HG03139 (cell line): ENCODE data around the gene CPPED1.

Source experiments
- ATAC-seq: cut with Tn5 transposase; IDR thresholded peaks from one replicate; pipeline ENCODE4 v1.9.1; 2021; ENCODE audit not compliant: unreplicated experiment

Gene CPPED1

DNA sequence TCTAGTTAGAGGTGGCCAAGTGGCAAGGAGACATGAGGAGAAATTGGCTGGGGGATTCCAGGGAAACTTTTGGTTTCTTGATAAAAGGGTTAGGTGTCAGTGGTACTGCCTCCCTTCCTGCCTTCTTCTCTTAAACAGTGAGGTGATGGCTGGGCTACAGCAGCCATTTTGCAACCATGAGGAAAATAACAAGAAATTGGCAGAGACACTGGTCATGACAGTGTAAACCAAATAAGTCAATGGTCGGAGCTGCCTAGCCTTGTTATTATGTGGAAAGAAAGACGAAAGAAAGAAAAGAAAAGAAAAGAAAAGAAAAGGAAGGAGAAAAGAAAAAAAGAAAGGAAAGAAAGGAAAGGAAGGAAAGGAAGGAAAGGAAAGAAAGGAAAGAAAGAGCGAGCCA is 63.9 kb downstream of the CPPED1 start:
- ATAC-seq = no peak

DNA sequence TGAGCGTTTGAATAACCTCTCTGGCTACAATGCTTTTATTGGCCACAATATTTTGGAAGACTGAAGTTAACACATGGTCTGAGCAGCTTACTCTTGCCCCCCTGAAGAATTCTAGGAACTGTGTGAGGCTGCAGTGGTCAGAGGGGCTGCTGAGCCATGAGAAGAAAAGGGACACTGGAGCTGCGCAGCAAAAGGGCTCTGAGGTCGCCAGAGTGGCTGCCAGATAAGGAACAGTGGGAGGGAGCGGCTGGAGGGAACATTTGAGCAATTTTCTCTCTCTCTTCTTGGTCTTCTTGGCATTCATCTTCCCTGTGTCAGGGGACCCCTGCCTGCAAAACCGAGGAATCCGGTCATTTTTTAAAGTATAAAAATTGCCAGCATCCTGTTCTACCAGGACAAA is 66.1 kb downstream of the CPPED1 start:
- no peak for ATAC-seq

DNA sequence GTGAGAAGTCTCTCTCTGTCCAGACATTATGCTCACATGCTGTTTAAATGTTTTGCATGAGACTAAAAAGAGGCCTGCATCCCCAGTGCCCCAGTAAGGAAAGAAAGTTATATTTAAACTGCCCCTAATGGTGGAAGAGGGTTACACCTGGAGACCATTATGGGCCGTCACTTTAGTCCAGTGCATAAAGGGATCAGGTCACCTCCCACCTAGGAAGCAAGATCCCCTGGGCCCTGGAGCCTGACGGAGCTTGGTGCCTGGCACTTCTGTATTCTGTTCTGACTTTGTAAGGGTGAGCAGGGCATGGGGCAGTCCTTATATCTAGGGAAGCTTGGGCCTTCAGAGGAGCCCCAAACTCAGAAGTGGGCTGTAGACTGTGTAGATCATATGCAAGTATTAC is 67.9 kb downstream of the CPPED1 start:
- ATAC-seq = no peak

DNA sequence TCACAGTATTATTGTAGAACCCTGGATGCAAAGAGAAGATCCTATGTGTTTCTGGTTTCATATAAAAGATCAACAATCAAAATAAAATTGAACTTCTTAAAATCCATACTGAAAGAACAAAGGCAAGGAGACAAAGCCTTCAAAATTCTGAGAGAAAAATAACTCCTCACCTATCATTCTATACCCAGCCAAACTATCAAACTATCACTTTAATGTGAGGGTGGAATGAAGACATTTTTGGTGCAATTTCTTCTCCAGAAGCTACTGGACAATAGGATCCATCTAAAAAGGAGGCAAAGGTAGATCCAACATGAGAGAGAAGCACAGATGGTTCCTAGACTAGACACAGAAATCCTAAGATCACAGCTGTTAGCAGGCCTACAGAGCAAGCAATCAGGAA is 71.1 kb downstream of the CPPED1 start:
- ATAC-seq = no peak

DNA sequence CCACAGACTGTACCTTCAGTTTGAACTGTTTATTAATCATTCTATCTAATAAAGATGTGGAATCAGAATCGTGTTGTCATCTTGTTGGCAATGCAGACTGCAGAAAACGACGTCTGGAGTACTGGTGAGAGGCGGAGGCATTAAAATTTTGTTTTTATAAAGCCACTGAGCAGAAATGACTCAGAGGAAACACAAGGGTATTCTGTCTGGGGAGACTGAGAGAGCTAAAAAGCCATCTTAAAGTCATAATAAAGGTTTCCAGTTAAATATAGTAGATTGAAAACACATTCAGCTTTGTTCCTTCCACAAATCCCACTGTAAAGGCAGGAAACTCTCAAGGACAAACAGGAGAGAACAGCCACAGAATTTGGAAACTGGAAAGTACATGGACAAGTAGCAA is 74.2 kb downstream of the CPPED1 start:
- ATAC-seq = no peak

DNA sequence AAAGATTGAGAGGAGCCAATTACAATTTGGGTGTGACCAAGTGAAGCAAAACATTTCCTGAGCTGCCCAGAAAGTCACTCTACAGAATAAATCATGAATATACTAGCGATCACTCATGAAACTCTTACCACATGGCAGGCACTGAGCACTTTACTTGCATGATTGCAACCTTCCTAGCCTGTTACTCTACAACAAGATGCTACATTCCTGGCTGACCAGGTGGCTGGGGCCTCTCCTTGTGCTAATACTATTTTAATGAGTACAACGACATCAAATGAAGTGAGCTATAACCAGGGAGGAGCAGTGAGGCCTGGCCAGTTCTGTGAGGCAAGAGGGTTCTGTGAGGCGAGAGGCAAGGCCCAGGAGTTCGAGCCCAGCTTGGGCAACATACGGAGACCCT is 75.2 kb downstream of the CPPED1 start:
- ATAC-seq = no peak

DNA sequence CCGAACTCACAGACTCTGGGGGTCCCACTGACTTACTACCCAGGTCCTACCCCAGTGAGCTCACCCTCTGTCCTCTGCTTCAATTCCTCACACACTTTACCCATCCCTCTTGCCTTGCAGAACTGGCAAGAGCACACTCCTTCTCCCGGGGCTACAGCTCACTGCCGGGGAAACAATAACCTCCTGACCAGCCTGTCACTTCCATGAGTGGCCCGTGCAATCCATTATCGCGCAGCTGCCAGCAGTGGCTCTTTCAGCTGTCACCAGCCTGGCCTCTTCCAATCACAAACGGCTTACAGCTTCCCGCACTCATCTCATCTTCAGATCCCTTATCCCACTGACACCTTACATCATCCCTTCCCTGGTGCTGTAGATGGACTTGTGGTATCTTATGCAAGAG is 79.5 kb downstream of the CPPED1 start:
- ATAC-seq = no peak

DNA sequence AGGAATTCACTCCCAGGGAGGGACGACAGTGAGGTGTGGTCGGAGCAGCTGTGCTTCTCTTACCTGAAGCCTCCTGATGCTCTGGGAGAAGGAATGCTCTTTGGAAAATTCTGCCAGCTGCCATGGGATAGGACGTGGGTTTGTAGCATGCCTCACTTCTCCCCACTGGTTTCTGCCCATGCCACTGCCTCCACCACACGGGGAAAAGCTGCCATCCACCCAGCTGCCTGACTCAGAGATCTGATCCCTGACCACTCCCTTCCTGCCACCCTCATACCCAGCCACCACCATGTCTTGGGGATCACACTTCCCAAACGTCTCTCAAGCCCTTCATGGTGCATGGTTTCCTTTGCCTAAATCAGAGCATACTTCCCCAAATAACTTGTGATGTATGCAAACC is 80.0 kb downstream of the CPPED1 start:
- ATAC-seq = no peak

DNA sequence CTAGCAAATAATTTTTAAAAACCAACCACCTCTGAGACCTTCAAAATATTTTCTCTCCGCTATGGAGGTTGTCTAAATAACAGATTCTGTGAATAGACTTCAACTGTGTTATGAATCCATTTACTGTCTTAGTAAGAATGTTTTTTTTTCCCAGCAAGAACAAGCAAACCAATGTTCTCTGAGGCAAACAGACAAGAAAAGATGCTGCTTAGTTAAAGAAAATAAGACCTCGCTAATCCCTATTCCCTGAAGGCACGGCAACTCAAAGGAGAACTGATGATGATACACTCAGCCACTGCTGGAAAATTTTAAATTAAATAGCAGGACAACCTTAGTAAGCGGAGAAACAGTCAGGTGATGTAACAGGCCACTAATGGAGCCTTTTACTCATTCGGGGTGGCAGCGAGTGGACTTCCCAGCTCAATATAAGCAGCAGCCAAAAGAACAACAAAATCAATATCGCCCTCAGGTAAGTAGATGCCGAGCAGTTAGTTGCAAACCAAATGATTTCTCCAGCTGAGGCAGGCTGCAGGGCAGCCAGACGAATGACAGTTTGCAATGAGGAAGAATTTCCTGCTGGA is 81.8 kb downstream of the CPPED1 start:
- ATAC-seq = no peak

DNA sequence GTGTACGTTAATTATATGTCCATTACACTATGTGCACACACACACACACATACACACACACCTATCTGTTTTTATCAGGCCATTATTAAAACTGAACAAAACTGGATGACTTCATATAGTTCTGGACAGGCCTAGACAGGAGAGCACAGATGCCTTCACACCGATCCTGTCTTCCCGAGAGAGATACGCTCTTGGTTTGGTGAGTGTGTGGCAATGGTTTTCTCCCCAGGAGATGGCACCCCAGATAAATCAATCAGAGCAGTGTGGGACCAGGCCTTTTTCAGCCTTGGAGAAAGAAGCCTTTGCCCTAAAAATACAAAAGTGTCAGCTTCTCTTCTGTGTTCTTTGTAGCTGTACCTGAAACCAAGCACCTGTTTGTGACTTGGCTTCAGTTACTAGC is 83.7 kb downstream of the CPPED1 start:
- no peak for ATAC-seq

DNA sequence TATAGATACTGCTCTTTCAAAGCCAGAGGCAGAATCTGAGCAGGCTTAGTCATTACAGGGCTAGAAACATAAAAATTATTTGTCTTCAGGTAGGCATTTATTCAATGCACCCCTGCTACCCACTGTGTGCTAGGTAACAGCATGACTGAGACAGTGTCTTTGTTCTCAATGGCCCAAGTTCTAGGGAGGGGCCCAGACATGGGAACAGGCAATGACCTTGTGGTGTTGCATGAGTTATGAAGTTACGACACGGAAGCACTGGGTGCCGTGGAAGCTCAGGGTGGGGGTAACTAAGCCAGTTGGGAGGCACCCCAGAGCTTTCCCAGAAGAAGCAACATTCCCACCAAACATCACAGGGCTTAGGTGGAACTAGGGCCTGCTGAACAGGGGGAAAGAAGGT is 87.0 kb downstream of the CPPED1 start:
- no peak for ATAC-seq

DNA sequence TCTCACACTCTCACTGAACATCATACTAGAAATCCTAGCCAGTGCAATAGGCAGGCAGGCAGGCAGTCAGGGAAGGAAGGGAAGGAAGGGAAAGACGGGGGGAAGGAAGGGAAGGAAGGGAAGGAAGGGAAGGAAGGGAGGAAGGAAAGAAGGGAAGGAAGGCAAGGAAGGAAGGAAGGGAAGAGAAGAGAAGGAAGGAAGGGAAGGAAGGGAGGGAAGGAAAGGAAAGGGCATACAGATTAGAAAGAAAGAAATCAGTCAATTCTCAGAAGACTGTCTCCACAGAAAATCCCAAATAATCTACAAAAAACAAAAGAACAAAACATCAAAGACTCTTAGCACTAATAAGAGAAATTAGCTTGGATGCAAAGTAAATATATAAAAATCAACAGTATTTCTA is 93.9 kb downstream of the CPPED1 start:
- ATAC-seq = no peak

DNA sequence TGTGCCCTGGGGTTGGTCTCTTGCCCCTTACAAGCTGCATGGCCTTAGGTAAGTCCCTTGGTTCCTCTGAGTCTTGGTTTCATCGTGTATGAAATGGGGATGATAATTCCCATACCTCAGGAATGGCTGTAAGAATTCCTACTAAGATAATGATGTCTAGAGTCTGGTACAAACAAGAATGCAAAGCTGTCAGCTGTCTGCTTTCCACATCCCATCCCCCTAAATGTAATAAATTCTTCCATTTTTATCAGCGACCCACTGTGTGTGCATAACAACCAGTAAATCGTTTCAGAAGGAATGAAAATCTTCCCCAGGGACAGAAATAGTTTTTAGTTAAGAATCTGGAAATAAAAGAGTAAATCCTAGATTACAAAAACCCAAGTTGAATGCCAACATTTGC is 95.4 kb downstream of the CPPED1 start:
- no peak for ATAC-seq

DNA sequence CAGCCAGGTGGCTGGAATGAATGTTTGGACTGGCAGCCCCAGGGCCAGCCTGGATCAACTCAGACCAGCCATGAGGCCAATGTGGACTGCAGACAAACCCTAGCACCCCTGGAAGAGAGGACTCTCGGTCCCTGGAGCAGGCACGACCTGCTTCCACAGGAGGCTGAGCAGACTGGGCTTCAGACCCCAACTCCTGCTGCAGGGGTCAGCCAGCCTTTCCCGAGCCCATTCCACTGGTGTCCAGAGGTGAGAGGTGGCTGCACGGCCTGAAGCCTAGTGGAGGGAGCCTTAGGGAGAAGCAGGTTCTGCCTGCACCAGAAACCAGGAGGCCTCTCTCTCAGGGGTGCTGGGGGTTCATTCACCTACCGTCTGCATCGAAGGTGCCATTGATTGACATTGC is 97.1 kb downstream of the CPPED1 start:
- no peak for ATAC-seq

DNA sequence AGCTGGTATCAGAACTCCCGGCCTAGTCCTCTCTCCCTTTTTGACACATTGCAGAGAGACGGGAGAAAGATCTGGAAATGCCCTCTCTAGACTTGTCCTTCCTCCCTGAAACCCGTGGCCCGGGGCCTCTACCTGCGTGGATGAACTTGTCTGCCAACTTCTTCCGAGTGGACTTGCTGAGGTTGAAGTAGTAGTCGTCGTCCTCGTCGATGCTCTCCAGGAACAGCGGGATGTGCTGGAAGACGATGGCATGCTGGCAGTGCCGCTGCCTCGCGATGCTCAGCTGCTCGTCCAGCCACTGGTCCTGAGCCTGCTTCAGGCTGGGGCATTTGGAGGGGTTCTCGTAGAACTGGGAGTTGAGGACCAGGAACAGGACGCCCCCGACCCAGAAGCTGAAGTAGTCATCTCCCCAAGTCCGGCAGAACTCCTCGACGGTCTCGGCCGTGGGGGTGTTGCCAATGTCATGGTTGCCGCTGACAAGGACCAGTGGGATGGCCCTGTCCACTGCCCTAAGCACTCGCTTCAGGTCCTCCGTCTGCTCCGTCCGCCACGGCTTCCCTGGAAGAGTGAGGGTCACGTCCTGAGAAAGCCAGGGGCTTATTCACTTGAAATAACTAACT is 99.1 kb downstream of the CPPED1 start:
- no peak for ATAC-seq

DNA sequence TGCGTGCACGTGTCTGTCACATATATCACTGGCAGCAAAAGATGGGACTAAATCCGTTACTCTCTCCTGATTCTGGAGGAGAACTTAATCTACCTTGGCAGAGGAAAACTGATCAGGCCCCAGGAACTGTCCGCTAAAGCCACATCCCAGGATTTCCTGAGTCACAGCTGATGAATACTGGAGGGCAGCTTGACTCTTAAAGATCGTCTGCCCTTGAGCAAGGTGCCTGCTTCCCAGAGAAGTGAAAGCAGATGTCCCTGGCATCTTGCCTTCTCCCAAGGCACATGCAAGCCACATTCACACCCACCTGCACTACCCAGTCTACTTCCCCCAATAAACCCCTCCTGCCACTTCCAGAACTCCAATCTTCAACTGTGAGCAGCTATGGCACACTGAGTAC is 99.8 kb downstream of the CPPED1 start:
- no peak for ATAC-seq

DNA sequence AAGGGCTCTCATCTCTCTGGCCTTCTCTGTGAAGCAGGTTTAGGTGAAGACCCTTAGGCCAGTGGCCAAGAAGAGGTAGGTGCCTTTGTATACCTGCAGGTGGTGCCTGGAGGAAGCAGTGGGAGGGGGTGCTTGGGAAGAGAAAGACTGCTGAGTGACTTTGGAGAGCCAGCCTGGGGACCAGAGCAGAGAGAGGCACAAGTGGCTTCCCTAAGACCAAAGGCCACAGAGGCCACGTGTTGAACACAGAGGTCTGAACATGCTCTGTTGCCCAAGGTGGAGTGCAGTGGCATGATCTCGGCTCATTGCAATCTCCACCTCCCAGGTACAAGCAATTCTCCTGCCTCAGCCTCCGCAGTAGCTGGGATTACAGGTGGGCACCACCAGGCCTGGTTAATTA is 103.5 kb downstream of the CPPED1 start:
- no peak for ATAC-seq

DNA sequence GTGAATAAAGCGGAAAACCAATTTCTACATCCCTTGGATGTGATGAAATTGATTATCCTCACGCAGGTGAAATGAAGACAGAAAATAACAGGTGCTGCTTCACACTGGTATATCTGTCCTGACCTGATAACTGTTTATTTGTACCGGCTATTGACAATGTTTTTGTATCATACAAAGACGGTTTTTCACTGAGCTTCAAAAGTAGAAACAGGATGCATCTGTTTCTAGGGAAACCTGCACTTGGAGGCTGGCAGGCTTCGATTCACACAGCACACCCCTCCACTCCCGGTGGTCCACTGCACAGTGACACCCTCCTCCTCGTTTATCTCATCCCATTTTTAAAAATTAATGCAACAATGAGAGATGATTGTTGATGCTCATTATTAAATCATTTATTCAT is 104.5 kb downstream of the CPPED1 start:
- no peak for ATAC-seq

DNA sequence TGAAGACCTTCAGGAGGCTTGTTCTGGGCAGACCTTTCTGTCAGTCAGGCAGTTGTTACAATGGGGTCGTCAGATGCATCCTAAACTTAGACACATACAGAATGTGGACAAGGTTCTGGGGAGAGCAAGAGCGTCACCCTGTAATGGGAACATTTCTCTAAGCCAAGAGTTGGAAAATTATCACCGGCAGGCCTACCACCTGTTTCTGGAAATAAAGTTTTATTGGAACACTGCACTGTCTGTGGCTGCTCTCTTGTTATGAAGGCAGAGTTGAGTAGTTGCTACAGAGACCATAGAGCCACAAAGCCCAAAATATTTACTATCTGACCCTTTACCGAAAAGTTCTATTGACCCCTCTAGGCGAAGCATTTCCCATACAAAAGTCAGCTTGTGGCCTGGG is 106.2 kb downstream of the CPPED1 start:
- ATAC-seq = no peak

DNA sequence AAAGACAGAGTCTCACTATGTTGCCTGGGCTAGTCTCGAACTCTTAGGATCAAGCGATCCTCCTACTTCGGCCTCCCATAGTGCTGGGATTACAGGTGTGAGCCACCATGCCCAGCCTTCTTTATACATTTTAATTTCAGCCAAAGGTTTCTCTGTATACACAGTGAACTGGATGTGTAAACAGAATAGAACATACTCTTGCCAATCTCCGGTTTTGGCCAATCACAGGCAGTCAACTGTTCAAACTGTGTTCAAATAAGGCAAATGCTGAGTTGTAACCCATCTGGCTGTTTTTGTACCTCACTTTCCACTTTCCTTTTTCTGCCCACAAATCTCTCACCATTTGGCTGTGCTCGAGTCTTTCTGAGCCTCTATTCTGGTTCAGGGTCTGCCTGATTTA is 108.2 kb downstream of the CPPED1 start:
- no peak for ATAC-seq

DNA sequence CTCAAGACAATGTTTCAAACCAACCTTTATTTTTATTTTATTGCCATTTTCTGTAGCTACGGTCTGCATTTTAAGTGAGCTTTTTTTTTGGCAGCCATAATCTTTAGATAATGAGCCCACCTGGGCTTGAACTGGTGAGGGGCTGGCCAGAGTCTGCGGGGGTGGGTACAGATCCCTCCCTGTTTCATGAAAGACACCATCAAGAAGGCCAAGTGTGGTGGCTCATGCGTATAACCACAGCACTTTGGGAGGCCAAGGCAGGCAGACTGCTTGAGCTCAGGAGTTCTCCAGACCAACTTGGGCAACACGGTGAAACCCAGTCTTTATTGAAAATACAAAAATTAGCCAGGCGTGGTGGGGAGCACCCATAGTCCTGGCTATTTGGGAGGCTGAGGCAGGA is 113.7 kb downstream of the CPPED1 start:
- no peak for ATAC-seq

DNA sequence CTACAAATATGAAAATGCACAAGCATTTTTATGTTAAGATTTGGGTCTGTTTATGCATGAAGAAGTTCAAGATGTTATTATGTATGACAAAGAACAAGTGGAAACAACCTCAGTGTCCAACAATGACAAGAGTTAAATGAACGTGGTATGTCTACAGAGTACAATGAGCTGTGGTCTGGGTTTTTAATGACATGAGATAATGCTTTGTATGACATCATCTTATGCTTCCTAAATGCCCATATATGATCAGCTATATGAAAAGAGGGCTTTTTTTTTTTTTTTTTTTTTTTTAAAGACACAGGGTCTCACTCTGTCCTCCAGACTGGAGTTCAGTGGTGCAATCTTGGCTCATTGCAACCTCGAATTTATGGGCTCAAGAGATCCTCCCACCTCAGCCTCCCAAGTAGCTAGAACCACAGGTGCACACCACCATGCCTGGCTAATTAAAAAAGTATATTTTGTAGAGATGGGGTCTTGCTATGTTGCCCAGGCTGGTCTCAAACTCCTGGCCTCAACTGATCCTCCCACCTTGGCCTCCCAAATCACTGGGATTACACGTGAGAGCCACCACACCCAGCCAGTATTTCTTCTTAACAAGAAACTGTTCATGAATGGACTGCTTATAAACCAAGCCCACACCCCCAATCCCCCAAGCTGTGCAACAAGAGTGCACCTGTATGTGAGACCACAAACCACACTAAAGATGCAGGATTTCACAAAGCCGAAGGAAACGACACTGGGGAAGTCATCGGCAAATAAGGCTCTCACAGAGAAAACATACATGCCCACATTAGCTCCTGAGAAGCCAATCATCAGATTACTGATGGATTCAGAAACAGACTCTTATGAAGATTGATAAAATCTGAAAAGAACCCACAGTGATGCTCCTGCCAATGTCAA is 114.5 kb downstream of the CPPED1 start:
- no peak for ATAC-seq
